ENCODE results near the gene CCDC34.

DNA sequence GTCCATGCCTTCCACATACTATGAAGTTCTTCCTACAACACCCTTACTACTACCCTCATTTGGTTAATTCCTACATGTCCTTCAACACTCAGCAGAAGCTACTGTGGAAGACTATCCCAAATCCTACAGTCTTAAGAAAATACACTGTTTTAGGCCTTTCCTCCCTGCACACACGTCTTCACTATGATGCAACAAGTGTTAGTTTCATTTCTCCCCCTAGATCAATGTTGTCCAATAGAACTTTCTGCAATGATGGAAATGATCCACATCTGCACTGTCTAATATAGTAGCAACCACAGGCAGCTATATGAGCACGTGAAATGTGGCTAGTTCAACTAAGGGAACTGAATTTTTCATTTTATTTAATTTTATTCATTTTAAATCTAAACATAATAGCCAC lies 46.7 kb upstream of the CCDC34 start:
- no peak for TF ChIP-seq CTCF (conservative IDR thresholded peaks at IDR 0.05; ENCODE audit: low read length)
- TF ChIP-seq EZH2phosphoT487 (IDR thresholded peaks at IDR 0.05; ENCODE audit: borderline replicate concordance), result no peak
